GM18498 (cell line): ENCODE measurements around the gene ETFA.

ENCODE experiments used
- ATAC-seq: cut with Tn5 transposase; IDR thresholded peaks from one replicate; pipeline ENCODE4 v1.9.1; 2021; ENCODE audit warnings: mild to moderate bottlenecking, moderate library complexity; ENCODE audit not compliant: unreplicated experiment

ETFA gene

DNA sequence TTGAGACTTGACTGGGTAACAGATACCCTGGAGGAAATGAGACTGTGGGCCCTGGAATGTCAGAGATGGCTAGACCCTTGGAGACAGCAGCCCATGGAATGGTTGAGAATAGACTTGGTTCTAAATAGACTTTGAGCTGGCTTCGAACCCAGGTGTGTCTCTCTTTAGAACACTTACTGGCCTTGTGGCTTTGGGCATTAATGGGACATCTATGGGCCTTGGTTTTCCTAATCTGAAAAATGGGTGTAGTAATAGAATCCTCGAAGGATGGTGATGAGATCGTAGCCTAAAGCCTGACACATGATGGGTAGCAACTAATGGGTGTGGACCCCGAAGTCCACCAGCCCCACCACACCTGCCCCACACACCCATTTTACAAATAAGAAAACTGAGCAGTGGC, 132.2 kb downstream of the ETFA start:
- ATAC-seq: no peak

GRCh38 chr15:76178296-76179000, 132.8 kb downstream of the ETFA start:
- no peak for ATAC-seq

GRCh38 chr15:76177491-76178040, 133.7 kb downstream of the ETFA start:
- no peak for ATAC-seq

GRCh38 chr15:76176487-76177085, 134.7 kb downstream of the ETFA start:
- no peak for ATAC-seq

- no peak for ATAC-seq
Measured at GRCh38 chr15:76176059-76176458, 135.2 kb downstream of the ETFA start.

- no peak for ATAC-seq
Measured at GRCh38 chr15:76175442-76175841, 135.8 kb downstream of the ETFA start.

DNA sequence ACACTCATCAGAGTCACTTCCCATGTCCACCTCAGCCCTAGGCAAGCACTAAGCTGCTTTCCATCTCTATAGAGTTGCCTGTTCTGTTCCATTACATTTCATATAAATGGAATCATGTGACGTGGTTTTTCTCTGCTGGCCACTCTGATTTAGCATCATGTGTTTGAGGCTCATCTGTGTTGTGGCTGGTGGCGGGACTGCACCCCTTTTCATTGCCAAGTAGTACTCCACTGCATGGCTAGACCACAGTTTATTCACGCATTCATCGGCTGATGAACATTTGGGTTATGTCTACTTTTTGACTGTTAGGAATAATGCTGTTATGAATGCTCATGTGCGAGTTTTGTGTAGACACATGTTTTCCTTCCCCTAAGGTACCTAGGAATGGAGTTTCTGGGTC, 136.6 kb downstream of the ETFA start:
- ATAC-seq: no peak

- no peak for ATAC-seq
Measured at GRCh38 chr15:76173317-76173834, 137.9 kb downstream of the ETFA start.

GRCh38 chr15:76172782-76173181, 138.5 kb downstream of the ETFA start:
- ATAC-seq: no peak

DNA sequence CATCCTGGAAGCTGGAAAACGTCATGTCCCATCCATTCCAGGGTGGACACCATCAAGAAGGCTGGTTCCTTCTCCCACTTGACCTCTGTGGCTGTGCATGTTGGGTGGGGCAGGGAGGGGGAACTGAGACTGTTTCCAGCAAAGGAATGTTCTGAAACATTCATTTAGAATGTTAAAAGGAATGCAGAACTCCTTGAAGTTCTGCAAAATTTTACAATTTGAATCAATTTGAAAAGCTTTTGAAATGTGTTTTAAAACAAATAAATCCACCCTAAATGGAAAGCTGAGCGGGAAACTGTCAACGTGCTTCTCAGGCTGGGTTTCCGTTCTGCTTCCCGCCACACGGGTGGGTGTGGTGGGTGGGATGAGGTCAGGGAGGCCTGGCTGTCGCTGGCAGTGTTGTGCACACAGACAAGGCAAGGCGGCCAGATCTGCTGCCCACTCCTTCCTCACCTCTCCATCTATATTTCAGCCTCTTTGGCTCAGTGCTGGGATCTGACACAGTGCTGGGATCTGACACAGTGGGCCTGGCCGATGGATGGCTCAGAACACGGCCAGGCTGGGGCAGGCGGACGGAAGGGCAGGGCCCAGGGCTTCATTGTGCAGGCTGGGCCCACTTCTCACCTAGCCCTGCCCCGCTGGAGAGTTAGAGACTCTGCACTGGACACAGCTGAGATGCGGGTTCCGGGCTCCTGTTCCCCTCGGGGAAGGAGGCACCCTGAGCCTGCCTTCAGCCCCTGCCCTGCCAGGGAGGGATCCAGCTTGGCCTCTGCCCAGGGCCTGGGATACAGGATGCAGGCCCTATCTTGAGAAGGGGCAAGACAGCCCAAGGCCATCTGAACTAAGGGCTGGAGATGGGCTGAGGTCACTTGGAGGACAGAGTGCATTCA, 141.1 kb downstream of the ETFA start:
- no peak for ATAC-seq

- ATAC-seq: no peak
Measured at GRCh38 chr15:76169018-76169417, 142.3 kb downstream of the ETFA start.

DNA sequence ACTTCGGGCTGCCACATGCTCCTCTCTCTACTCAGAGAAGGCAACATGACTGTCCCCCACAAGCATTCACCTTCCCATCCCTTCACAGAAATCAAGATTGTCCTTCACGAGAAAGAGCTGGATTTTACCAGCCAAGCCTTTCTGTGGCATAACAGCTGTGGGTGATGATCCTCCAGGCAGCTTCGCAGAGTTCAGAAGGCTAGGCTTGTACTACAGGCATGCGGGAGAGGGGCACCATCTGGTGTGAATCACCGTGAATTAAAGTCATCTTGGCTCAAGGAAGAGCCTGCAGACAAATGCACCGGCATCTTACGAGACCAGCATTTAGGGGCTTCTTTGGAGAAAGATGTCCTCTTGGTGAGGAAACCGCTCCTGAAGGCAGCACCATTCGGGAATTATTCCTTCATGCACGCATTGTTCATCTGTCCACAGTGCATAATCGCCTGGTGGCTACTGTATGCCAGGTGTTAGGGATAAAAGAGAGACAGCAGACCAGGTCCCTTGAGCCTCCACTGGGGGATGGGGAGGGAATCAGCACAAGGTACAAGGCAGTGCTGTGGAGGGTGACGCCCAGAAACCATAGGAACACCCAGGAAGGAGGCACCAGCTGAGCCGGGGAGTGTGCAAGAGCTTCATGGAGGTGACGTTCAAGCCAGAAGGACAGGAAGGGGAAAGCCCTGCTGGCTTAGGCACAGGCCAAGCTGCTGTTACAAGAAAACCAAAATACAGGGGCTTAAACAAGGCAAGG, 142.9 kb downstream of the ETFA start:
- no peak for ATAC-seq

DNA sequence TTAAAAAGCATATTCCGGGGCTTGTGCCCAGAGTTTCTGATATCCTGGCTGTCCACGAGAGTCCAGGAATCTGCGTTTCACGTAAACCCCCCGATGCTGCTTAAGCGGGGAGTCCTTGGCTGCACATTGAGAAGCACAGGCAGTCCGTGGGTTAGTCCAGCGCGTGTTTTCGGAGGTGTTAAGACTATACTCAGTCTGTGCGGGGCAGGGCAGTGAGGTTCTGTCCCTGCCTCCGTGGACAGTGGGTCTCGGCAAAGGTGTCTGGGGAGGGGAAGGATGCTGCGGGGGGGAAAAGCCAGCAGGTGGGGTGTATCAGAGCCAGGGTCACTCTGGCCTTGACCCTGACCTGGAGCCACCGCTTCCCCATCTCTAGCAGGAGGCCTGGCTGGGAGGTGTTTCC, 145.3 kb downstream of the ETFA start:
- ATAC-seq: no peak
